AG04450 (cell line): ENCODE results near the gene MYLK. TPM values are rescaled to one million over a fixed set of nuclear protein-coding genes. Genes with fewer than 3 reads are reported as not detected.
"Not testable (repeated sequence)": the region's sequence is repeated elsewhere in the genome, so short reads cannot be mapped to it uniquely, and the experiment has no call there.

Experiments used
- CTCF ChIA-PET: fragments of 300-600, 350-600 bp; formaldehyde crosslinking; extraction: SDS; loops from one replicate; lab custom pipeline; 2022; ENCODE audit warnings: antibody characterized with exemption, inconsistent platforms; lab: Charles Lee
- POLR2A ChIA-PET: fragments of 350-600 bp; formaldehyde crosslinking; extraction: SDS; loops from one replicate; lab custom pipeline; 2021; ENCODE audit warnings: antibody characterized with exemption, inconsistent platforms; lab: Yijun Ruan, JAX
- DNase-seq: peaks from one replicate; pipeline ENCODE4 v3.0.0-alpha.2; 2011; ENCODE audit warnings: low read depth, low spot score
- H3K27ac ChIP-seq: one replicate; pipeline ENCODE4 v1.5.1; 2012; ENCODE audit warnings: low read depth, low read length, control low read depth
- H3K27me3 ChIP-seq: one replicate; pipeline ENCODE4 v1.6.0; 2012; ENCODE audit warnings: low read length; ENCODE audit not compliant: control insufficient read depth, insufficient read depth
- H3K4me3 ChIP-seq: 2 replicates; pipeline ENCODE4 v1.5.1; 2011; ENCODE audit warnings: mild to moderate bottlenecking, low read depth, low read length, control low read depth
- H3K9me3 ChIP-seq: 2 replicates; pipeline ENCODE4 v1.5.1; 2012; ENCODE audit warnings: low read length; ENCODE audit not compliant: control insufficient read depth, insufficient read depth
- polyA plus RNA-seq: library from polyadenylated mRNA; depleted of rRNA; stranded (reverse); fragments of >200 nt; gene quantifications from 2 replicates; pipeline ENCODE4 v1.2.3, GENCODE V29; 2011
- TF ChIP-seq, protein P1 (sequence below): IDR thresholded peaks from 2 replicates; pipeline ENCODE4 v1.5.1; 2011; ENCODE audit warnings: low read depth, low read length, control low read depth, inconsistent platforms

The MYLK gene
- polyA plus RNA-seq, 1 experiment = 1,320 TPM

DNA sequence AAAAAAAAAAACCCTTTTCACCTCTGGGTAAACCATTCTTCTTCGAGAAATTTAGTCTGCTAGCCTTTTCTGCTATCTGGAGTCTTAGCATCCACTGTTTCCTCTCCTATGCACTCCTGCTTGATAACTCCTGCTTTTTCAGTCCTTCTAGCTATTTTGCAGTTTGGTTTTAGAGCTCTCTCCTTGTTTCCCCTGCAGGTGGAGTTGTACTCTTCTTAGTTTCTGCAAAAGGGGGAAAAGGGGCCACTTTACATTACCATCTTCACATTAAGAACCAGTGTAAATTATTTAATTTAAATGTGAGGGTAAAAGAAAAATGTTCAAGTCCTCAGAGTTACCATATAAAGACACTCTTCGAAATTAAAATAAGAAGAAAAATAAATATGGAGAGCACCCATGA is 23.6 kb upstream of the MYLK start:
- ChIA-PET CTCF (interaction anchor here (0.6 to 0.7 kb wide), 2 partner anchors 8 to 25 kb away, joined by 3 to 4 read pairs; no protein-coding TSS in a partner anchor), POLR2A (no interaction called here)
- no peak for DNase-seq
- Histone ChIP-seq H3K27me3 (no peaks in the 10 kb centered on the region), H3K27ac (no peak overlapping the region), H3K4me3 (no peak overlapping the region), H3K9me3 (no peaks in the 10 kb centered on the region)
- TF ChIP-seq, protein P1, sequence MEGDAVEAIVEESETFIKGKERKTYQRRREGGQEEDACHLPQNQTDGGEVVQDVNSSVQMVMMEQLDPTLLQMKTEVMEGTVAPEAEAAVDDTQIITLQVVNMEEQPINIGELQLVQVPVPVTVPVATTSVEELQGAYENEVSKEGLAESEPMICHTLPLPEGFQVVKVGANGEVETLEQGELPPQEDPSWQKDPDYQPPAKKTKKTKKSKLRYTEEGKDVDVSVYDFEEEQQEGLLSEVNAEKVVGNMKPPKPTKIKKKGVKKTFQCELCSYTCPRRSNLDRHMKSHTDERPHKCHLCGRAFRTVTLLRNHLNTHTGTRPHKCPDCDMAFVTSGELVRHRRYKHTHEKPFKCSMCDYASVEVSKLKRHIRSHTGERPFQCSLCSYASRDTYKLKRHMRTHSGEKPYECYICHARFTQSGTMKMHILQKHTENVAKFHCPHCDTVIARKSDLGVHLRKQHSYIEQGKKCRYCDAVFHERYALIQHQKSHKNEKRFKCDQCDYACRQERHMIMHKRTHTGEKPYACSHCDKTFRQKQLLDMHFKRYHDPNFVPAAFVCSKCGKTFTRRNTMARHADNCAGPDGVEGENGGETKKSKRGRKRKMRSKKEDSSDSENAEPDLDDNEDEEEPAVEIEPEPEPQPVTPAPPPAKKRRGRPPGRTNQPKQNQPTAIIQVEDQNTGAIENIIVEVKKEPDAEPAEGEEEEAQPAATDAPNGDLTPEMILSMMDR = no peak

DNA sequence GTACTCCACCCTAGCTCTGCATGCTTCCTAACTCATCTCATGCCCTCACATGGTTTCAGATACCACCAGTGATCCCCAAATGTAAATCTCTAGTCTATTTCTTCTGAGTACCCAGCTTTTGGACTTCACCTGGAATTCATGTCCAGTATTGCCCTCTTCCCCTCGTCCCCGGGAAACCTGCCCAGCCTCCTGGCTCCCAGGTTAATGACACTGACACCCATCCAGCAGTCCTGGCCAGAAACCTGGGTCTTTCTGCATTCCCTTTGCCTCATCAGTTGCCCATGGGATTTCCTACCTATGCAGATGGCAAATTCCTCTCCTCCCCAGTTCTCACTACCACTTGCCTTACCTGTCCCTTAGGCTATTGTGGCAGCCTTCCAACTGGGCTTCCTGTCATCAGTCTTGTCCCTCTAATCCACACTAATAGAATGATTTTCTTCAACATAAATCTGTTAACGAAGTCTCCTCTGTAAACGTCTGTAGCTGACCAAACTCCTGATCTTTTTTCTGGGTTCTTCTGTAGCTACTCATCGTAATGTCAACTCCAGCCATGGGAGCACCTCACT is 15.3 kb upstream of the MYLK start:
- Histone ChIP-seq H3K27me3 (no peaks in the 10 kb centered on the region), H3K4me3 (no peak overlapping the region), H3K27ac (no peak overlapping the region), H3K9me3 (no peaks in the 10 kb centered on the region)
- TF ChIP-seq, protein P1 = no peak
- no peak for DNase-seq
- POLR2A ChIA-PET = no interaction called here
- CTCF ChIA-PET = interaction anchor here (0.6 kb wide), 1 partner anchor 9 kb away, joined by 3 read pairs; no protein-coding TSS in a partner anchor

DNA sequence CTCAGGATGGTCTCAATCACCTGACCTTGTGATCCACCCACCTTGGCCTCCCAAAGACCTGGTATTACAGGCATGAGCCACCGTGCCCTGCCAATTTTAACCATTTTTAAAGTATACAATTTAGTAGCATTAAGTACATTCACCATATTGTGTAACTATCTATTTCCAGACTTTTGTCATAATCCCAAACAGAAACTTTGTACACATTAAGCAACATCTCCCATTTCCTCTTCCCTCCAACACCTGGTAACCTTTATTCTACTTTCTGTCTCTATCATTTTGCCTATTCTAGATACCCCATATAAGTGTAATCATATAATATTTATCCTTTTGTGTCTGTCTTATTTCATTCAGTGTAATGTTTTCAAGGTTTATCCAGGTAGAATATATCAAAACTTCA is 8.9 kb upstream of the MYLK start:
- no peak for DNase-seq
- ChIA-PET CTCF (no interaction called here), POLR2A (no interaction called here)
- no peak overlapping the region for H3K27ac ChIP-seq
- no peak overlapping the region for H3K4me3 ChIP-seq
- no peaks in the 10 kb centered on the region for H3K27me3 ChIP-seq
- TF ChIP-seq, protein P1 = no peak
- peaks cover 6% of the 10 kb centered on the region for H3K9me3 ChIP-seq

DNA sequence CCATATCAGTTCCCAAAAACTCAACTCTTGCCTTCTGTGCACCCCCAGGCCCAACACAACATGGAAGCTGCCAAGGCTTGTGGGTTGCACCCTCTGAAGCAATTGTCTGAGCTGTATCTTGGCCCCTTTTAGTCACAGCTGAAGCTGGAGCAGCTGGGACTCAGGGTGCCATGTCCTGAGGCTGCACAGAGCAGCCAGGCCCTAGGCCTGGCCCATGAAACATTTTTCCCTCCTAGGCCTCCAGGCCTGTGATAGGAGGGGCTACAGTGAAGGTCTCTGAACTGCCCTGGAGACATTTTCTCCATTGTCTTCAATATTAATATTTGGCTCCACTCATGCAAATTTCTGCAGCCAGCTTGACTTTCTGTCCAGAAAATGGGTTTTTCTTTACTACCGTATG is 8.1 kb upstream of the MYLK start:
- H3K27ac ChIP-seq = no peak overlapping the region
- TF ChIP-seq, protein P1 = no peak
- no peak overlapping the region for H3K4me3 ChIP-seq
- ChIA-PET CTCF (no interaction called here), POLR2A (no interaction called here)
- DNase-seq = no peak
- peaks cover 6% of the 10 kb centered on the region for H3K9me3 ChIP-seq
- no peaks in the 10 kb centered on the region for H3K27me3 ChIP-seq

DNA sequence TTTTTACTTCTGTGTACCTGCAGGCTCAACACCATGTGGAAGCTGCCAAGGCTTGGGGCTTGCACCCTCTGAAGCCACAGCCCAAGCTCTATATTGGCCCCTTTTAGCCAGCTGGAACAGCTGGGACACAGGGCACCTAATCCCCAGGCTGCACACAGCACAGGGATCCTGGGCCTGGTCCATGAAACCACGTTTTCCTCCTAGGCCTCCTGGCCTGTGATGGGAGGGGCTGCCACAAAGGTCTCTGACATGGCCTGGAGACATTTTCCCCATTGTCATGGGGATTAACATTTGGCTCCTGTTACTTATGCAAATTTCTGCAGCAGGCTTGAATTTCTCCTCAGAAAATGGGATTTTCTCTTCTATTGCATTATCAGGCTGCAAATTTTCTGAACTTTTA is 6.9 kb upstream of the MYLK start:
- H3K9me3 ChIP-seq, CTCF ChIA-PET, H3K27me3 ChIP-seq, POLR2A ChIA-PET, DNase-seq, H3K4me3 ChIP-seq, H3K27ac ChIP-seq: not testable (repeated sequence)

DNA sequence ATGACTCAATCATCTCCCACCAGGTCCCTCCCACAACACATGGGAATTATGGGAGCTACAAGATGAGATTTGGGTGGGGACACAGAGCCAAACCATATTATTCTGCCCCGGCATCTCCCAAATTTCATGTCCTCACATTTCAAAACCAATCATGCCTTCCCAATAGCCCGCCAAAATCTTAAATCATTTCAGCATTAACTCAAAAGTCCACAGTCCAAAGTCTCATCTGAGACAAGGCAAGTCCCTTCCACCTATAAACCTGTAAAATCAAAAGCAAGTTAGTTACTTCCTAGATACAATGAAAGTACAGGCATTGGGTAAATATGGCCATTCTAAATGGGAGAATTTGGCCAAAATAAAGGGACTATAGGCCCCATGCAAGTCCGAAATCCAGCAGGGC is 6.0 kb upstream of the MYLK start:
- POLR2A ChIA-PET, CTCF ChIA-PET, H3K27me3 ChIP-seq, H3K4me3 ChIP-seq, H3K9me3 ChIP-seq, H3K27ac ChIP-seq, DNase-seq: not testable (repeated sequence)
